ENCODE results near the gene DDTL.
"Not testable (repeated sequence)": the region's sequence is repeated elsewhere in the genome, so short reads cannot be mapped to it uniquely, and the experiment has no call there.

The DDTL gene

DNA sequence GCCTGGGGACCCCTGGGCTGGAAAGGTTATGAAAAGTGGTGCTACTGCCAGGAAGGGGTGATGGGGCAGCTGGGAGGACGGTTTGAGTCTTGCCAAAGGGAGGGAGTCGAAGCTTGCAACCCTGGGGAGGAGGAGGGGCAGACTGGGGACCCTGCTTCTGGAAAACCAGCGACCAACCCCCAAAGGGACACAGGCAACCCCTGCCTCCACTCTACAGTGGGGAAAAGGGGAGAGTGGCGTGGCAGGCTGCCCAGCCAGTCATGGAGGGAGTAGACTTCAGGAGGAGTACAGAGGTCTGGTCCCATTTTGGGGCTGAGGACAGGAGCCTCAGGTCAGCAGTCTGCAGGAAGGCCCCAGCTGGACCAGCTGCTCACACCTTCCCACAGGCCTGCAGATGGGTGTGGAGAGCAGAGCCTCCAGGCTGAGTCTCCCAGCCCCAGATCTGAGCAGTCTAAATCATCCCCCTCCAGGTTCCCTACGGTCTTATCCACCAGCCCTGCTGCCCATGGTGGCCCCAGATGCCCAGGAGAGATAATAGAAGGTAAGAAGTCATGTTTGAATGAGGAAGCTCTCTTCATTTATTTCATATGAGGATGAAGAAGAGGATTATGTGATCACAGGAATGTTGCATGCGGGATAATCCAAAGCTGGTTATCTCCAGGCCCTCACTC lies 4.3 kb downstream of the DDTL start:
- DNase-seq, result no peak

DNA sequence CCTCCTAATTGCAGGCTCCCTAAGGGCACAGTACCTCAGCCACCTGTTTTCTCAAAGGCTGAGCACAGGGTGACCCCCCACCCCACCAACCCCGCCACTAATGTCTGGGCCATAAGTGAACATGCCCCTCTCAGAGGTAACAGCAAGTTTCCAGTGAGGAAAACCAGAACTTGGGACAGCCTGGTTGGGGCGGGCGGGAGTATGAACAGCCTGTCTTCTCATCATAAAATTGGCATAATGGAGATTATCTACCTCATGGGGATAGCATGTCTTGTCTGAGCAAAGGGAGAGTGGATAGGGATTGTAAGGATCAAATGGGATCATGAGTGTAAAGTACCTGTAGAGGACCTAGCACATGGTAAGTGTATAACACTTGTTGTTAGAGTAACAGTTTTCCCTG lies 5.2 kb downstream of the DDTL start:
- DNase-seq, result not testable (repeated sequence)

- DNase-seq, result not testable (repeated sequence)
Observed at GRCh38 chr22:23974345-23974744, 7.7 kb downstream of the DDTL start, which contains the start of gene DDT. DDT (minus strand) TSS chr22:23974441; CDS start chr22:23974414, 27 bp downstream.

DNA sequence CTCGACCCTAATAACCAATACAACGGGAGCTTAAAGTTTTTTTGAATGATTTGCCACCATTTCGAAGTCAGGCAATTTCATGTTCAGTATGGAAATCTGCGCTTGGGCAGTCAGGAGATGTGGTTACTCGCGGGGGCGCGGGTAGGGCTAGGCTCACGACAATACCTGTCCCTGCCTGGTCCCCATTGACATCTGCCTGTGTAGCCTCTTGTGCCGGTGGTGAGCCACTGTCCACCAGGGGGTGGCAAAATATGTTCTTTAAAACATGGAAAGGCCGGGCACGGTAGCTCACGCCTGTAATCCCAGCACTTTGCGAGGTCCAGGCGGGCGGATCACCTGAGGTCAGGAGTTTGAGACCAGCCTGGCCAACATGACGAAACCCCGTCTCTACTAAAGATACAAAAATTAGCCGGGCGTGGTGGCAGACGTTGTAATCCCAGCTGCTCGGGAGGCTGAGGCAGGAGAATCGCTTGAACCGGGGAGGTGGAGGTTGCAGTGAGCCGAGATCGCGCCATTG lies 8.2 kb downstream of the DDTL start:
- not testable (repeated sequence) for DNase-seq

- not testable (repeated sequence) for DNase-seq
Observed at GRCh38 chr22:23977304-23977703, 10.6 kb downstream of the DDTL start.

DNA sequence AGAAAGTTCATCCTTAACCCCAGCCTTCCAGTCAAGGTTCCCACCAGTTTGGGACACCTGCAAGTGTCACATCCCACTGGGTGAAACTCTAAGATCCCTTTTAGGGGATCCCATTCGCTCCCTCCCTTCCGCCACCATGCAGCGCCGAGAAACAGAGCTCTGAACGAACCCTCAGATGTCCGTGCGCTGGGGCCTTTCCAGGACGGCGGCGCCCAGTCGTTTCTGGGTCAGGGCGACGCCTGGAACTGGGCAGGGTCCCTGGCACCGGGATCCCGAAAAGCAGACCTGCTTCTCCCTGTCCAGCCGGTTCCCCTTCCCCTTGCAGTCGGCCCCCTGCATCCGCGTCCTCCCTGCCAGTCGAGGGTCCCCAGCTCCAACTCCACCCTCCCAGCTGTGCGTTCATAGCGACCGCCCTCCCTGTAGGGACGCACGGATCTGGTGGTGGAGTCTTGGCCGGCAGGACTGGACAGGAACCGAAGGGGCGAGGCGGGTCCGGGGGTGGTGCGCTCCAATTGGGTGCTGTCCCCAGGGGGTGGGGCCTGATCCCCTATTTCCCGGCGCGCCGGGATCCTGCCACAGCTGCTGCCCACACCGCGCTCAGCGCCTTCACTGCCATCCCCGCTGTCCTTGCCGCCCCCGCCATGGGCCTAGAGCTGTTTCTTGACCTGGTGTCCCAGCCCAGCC lies 13.0 kb downstream of the DDTL start, which contains the start of gene GSTT2:
GSTT2 (plus strand) TSS at position 578 of the 684 bp plus-strand sequence.
- not testable (repeated sequence) for DNase-seq

GRCh38 chr22:23980567-23980966 lies 13.9 kb downstream of the DDTL start:
- not testable (repeated sequence) for DNase-seq

- DNase-seq, result peak; percentile 34
Observed at GRCh38 chr22:23984430-23984829, 17.7 kb downstream of the DDTL start.

DNA sequence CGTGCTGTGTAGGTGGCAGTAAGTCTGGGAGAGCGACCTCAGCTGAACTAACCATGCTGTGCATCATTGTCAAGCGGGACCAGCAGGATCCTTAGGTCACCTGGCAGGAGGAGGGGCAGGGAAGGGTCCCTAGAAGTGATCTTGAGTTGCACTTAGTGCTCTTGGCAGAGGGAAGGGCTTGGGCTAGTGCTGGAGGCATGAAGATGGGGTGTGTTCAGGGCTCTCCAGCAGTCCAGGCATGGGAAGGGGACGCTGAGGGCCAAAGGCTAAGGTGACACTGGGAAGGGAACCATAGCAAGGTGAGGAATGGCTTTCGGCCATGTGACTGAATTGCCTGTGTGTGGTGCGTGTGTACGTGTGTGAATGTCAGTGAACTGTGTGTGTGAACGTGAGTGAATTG lies 19.4 kb downstream of the DDTL start:
- not testable (repeated sequence) for DNase-seq

DNA sequence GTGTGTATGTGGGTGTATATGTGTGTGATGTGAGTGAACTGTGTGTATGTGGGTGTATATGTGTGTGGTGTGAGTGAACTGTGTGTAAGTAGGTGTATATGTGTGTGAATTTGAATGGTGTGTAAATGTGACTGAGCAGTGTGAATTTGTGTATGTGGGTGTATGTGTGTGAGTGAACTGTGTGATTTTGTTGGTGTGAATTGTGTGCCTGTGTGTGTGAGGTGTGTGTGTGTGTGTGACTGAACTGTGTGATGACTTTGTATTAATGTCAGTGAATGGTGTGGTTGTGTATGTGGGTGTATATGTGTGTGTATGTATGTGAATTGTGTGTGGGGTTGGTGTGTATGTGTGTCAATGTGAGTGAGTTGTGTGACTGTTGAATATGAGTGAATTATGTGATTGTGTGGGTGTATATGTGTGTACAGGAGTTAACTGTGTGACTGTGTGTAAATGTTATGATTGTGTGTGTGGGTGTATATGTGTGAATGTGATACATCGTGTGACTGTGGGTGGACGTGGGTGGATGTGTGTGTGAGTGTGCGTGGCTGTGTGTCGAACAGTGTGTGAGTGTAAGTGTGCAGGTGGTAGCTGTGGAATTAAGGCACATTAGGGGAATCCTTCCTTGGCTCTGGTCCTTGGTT lies 20.0 kb downstream of the DDTL start:
- not testable (repeated sequence) for DNase-seq

DNA sequence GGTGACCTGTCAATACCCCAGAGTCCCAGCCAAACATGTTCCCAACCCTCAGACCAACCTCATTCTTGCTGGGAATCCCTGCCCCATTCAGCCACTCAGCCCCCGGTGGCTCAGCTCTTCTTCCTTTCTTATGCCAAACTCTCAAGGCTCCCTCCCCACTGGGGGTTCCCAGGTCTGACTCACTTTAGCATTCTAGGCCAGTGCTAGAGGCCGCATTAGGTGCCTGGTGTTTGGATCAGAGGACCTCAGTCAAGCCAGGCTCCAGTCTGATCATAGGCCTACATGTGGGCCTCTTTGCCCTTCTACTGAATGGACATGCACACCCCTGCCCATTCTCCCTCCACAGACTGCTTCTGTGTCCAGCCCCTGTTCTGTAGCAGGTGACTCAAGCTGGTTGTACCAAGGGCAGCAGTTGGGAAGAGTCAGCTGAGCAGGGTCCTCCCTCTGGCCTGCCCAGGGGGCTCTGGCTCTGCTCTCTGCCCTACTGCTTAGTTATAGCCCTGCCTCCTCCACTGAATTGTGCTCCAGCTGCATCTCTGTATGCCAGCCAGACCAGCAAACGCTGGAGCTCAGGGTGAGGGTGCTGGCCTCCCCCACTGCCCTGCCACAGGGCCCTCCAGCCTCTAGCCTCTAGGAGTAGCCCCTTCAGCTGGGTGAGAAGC lies 23.0 kb downstream of the DDTL start:
- not testable (repeated sequence) for DNase-seq

GRCh38 chr22:23993080-23993479 lies 26.4 kb downstream of the DDTL start:
- not testable (repeated sequence) for DNase-seq

DNA sequence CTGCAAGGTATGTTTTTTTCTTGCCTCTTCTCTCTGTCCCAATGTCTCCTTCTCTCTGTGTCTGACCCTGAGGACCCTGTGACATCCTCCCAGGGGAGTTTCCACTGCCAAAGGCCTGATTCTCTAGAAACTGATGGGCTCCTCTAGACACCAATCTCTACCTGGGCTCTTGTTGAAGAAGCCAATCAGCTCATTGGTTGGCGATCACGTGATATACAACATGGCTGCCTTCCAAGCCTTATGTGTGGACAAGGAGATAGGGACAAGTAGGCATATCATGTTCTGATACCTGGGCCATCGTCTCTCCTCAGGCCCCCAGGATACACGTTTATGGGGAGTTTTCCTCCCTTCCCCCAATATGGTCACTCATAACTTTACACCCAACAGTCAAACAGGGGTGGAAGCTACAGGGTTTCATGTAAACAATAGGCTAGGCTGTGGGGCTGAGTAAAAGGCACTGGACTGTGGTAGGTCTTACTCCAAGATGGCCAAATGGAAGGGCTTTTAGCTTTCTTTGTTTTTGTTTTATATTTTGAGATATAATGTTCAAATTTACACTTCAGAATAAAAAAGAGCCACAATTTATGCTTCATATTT lies 27.0 kb downstream of the DDTL start:
- DNase-seq, result not testable (repeated sequence)

DNA sequence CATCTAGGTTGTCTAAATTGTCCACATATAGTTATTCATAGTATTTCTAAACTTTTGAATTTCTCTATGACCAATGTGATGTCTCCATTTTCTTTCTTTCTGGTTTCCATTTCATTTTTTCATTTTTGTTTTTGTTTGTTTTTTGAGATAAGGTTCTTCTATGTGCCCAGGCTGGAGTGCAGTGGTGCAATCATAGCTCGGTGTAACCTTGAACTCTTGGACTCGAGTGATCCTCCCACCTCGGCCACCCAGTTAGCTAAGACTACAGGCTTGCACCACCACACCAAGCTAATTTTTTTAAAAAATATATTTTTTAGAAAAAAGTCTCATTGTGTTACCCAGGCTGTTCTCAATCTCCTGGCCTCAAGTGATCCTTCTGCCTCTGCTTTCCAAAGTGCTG lies 30.4 kb downstream of the DDTL start:
- DNase-seq, result no peak

DNA sequence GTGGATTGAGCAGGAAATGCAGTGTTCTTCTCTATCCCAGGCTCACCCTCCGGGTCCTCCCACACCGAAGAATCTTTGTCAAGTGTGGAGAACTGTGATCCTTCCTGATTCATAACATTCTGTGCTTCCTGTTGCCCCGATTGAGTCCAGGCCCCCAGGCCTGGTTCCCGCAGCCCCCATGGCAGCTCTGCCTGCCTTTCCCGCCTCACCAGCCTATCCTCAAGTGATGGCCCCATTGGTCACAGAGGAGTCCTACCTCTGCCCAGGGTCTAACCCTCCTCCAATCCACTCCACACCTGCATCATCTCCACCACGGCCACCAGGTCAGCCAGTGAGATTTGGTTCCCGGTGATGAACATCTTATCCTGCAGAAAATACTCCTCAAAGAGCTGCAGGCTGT lies 33.1 kb downstream of the DDTL start:
- not testable (repeated sequence) for DNase-seq

DNA sequence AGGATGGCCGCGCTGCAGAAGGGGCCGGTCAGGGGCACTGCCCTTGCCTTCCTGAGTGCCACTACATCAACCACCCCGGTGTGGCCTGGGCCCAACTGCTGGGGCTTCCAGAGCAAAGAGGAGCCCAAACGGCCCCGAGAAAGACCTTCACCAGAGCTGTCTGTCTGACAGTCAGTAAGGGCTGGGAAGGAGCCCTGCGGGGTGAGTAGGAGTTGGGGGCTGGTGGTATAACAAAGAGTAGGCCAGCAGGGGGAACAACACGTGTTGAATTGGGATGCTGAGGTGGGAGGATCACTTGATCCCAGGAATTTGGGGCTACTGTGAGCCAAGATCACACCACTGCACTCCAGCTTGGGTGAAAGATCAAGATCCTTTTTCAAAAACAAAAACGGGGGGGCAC lies 34.6 kb downstream of the DDTL start:
- no peak for DNase-seq

- DNase-seq, result no peak
Observed at GRCh38 chr22:24002272-24002671, 35.6 kb downstream of the DDTL start.

DNA sequence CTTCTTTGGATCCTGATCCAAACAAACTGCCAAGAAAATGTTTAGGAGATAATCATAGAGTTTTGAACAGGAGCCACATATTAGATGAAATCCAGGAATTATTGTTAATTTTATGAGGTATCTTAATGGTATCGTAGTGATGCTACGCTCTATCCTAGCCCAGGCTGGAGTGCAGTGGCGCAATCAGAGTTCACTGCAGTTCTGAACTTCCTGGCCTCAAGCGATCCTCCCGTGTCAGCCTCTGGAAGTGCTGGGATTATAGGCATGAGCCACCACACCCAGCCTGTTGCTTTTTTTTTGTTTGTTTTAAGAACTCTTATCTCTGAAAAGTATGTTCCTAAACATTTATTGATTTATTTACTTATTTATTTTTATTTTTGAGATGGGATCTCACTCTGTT lies 36.2 kb downstream of the DDTL start:
- DNase-seq, result no peak

DNA sequence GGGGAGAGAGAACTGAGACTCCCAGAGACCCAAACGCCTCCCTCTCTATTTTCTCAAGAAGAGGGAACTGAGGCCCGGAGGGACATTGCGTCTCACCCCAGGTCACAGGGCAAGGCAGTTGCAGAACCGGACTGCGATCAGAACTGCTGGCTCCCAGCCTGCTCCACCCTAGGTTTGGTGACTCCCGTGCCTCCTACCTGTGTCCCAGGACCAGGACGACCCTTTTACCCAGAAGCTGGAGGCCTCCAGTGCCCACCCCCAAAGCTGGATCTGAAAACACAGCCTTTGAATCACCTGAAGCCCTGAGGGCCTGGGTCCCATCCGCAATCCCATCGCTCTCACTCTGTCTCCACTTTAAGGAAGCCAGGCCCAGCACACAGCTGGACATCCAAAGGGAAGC lies 37.2 kb downstream of the DDTL start:
- DNase-seq, result no peak

DNA sequence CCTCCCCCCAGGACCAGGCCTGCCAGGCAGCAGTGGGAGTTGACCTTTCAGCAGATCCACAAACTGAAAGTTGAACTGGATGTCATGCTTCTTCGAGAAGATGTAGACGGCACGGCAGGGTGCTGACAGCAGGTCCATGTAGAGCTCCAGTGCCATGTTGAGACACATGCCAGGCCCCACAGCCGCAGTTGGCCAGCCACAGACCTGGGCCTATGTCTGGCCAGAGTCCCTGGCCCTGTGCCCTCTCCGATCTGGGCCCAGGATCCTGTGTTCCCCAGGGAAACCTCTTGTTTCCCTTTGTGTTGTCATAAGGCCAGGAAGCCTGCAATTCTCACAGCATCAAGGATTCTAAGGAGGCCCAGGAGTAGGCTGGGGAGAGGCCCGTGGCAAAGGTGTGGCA lies 38.5 kb downstream of the DDTL start, which contains the start of gene GSTT4:
GSTT4 (minus strand) TSS at position 253 of the 400 bp plus-strand sequence; CDS start at position 156, 97 bp downstream.
- DNase-seq, result no peak

DNA sequence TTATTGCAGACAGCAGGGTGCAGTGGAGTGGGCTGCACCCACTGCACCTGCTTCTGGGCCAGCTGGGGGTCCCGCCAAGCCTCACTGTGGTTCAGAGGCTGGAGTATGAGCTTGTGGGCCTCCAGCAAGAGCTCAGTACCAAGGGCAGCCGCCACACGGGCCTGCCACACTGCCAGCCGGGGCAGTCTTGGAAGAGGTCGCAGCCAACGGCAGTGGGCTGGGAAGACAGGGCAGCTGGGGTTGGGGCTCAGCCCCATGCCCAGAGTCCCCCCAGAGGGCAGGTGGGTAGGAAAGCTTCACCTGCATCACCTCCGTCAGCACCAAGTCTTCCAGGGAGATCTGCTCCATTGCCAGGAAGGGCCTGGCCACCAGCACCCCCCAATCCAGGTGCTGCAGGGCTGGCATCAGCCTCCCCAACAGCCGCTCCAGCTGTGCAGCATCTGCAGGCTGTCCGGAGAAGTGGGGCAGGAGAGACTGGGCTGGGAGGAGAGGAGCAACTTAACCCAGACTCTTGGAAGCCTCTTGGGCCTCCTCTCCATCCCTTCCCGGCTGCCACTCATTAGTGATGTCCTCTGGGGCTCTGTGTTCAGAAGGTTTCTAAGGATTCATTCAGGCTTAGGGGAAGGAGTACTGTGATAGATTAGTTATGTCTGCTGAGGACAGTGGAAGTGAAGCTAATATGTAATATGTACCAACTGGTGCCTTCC lies 39.7 kb downstream of the DDTL start:
- DNase-seq, result no peak

DNA sequence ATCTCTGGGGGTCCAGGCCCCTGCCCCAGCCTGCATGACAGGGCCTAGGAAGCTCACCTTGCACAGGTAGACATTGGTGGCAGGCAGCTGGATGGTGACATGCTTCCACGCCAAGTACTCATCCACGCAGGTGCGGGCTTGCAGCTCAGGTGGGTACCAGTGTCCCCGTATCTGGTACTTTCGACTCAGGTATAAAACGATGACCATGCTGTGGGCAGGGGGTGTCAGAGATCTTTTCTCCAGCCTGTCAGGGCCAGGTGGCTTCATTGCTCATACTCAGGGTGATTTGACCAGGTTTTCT lies 40.2 kb downstream of the DDTL start:
- no peak for DNase-seq
